Smooth muscle cell (in vitro differentiated cells): ENCODE data around the gene GABRB3. TPM values are rescaled to one million over a fixed set of nuclear protein-coding genes. Genes with fewer than 3 reads are reported as not detected.

Experiments
- DNase-seq: peaks from one replicate; lab custom pipeline; 2025; ENCODE audit not compliant: unreplicated experiment; lab: John Stamatoyannopoulos, UW
- H2AFZ ChIP-seq: fragments of 200-600 bp; sonication (generic); 2 replicates; pipeline ENCODE4 v1.6.0; 2016; ENCODE audit warnings: antibody characterized with exemption, low read depth, mild to moderate bottlenecking
- H3F3A ChIP-seq: fragments of 200-600 bp; sonication (generic); 2 replicates; pipeline ENCODE4 v1.6.0; 2017; ENCODE audit warnings: antibody characterized with exemption, low read depth
- H3K27ac ChIP-seq: fragments of 200-600 bp; sonication (generic); 2 replicates; pipeline ENCODE4 v1.5.1; 2016; ENCODE audit warnings: low read depth, mild to moderate bottlenecking
- H3K27me3 ChIP-seq: fragments of 200-600 bp; sonication (generic); 2 replicates; pipeline ENCODE4 v1.6.1; 2016; ENCODE audit warnings: low read depth, mild to moderate bottlenecking
- H3K36me3 ChIP-seq: fragments of 200-600 bp; sonication (generic); 2 replicates; pipeline ENCODE4 v1.5.1; 2016; ENCODE audit warnings: low read depth
- H3K4me1 ChIP-seq: fragments of 200-600 bp; sonication (generic); 2 replicates; pipeline ENCODE4 v1.5.1; 2016; ENCODE audit warnings: low read depth
- H3K4me2 ChIP-seq: fragments of 200-600 bp; sonication (generic); 2 replicates; pipeline ENCODE4 v1.6.0; 2016; ENCODE audit warnings: mild to moderate bottlenecking
- H3K4me3 ChIP-seq: fragments of 200-600 bp; sonication (generic); 2 replicates; pipeline ENCODE4 v1.5.1; 2016; ENCODE audit warnings: mild to moderate bottlenecking
- H3K79me2 ChIP-seq: fragments of 200-600 bp; sonication (generic); 2 replicates; pipeline ENCODE4 v1.6.0; 2016; ENCODE audit warnings: low read depth, mild to moderate bottlenecking
- H3K9ac ChIP-seq: fragments of 200-600 bp; sonication (generic); 2 replicates; pipeline ENCODE4 v1.6.0; 2016; ENCODE audit warnings: low read depth
- H3K9me3 ChIP-seq: fragments of 200-600 bp; sonication (generic); replicated peaks from 2 replicates; pipeline ENCODE4 v1.5.1; 2016; ENCODE audit warnings: low read depth
- H4K20me1 ChIP-seq: fragments of 200-600 bp; sonication (generic); 2 replicates; pipeline ENCODE4 v1.6.0; 2016; ENCODE audit warnings: low read depth
- CTCF ChIP-seq: fragments of 200-600 bp; sonication (generic); IDR thresholded peaks from 2 replicates; pipeline ENCODE4 v1.5.1; 2017; ENCODE audit warnings: borderline replicate concordance, mild to moderate bottlenecking, antibody characterized with exemption; ENCODE audit not compliant: insufficient read depth, poor library complexity, severe bottlenecking
- WGBS: methylation state at CpG from one replicate; pipeline ENCODE4 v1.1.7; 2016; ENCODE audit warnings: low lambda C conversion rate; 5-methylcytosine and 5-hydroxymethylcytosine counted together
- polyA plus RNA-seq: library from polyadenylated mRNA; unstranded; fragments of >200 nt; fragmentation: Nextera tagmentation; extraction: Ambion mirVana; gene quantifications from 2 replicates; pipeline ENCODE4 v1.2.1, GENCODE V29; 2016
- total RNA-seq: library from RNA; depleted of rRNA; stranded (reverse); fragments of >200 nt; gene quantifications from 2 replicates; pipeline ENCODE4 v1.2.3, GENCODE V29; 2014

The GABRB3 gene
- total and polyA plus RNA-seq, 2 experiments from 2014 or later = 0.57 to 4.9 TPM

- Histone ChIP-seq H3K79me2 (no peaks in the 10 kb centered on the region), H3K9me3 (no peaks in the 10 kb centered on the region), H3K4me1 (no peaks in the 10 kb centered on the region), H3K4me3 (no peak overlapping the region), H3K27me3 (no peaks in the 10 kb centered on the region), H3K36me3 (no peaks in the 10 kb centered on the region), H3K27ac (no peak overlapping the region), H3K9ac (no peak overlapping the region), H3K4me2 (no peak overlapping the region), H2AFZ (no peak overlapping the region), H3F3A (no peaks in the 10 kb centered on the region), H4K20me1 (no peaks in the 10 kb centered on the region)
- 82% methylated on average over 9 of the region's 9 CpGs for WGBS
- no peak for TF ChIP-seq CTCF
- no peak for DNase-seq
Measured at GRCh38 chr15:26623071-26623470, 149.8 kb downstream of the GABRB3 start.

GRCh38 chr15:26621816-26622215 is 151.1 kb downstream of the GABRB3 start:
- DNase-seq = no peak
- Histone ChIP-seq H4K20me1 (no peaks in the 10 kb centered on the region), H3F3A (no peaks in the 10 kb centered on the region), H2AFZ (no peak overlapping the region), H3K4me3 (no peak overlapping the region), H3K79me2 (no peaks in the 10 kb centered on the region), H3K27me3 (no peaks in the 10 kb centered on the region), H3K4me2 (no peak overlapping the region), H3K27ac (no peak overlapping the region), H3K36me3 (no peaks in the 10 kb centered on the region), H3K9me3 (no peaks in the 10 kb centered on the region), H3K4me1 (no peaks in the 10 kb centered on the region), H3K9ac (no peak overlapping the region)
- no peak for TF ChIP-seq CTCF
- 75% methylated on average over 5 of the region's 5 CpGs for WGBS

GRCh38 chr15:26620528-26621458 is 152.1 kb downstream of the GABRB3 start:
- Histone ChIP-seq H3K36me3 (no peaks in the 10 kb centered on the region), H3K4me1 (no peaks in the 10 kb centered on the region), H3K27ac (no peak overlapping the region), H3K79me2 (no peaks in the 10 kb centered on the region), H3K9ac (no peak overlapping the region), H3K4me3 (no peak overlapping the region), H4K20me1 (no peaks in the 10 kb centered on the region), H3K27me3 (no peaks in the 10 kb centered on the region), H3K9me3 (no peaks in the 10 kb centered on the region), H2AFZ (no peak overlapping the region), H3F3A (no peaks in the 10 kb centered on the region), H3K4me2 (no peak overlapping the region)
- no peak for DNase-seq
- 71% methylated on average over 10 of the region's 10 CpGs for WGBS
- TF ChIP-seq CTCF = no peak

GRCh38 chr15:26615927-26616302 is 157.0 kb downstream of the GABRB3 start:
- Histone ChIP-seq H3K4me1 (no peaks in the 10 kb centered on the region), H2AFZ (no peak overlapping the region), H3K4me3 (no peak overlapping the region), H3K79me2 (no peaks in the 10 kb centered on the region), H3K4me2 (no peak overlapping the region), H3K27me3 (no peaks in the 10 kb centered on the region), H3F3A (no peaks in the 10 kb centered on the region), H4K20me1 (no peaks in the 10 kb centered on the region), H3K9me3 (no peaks in the 10 kb centered on the region), H3K36me3 (no peaks in the 10 kb centered on the region), H3K27ac (no peak overlapping the region), H3K9ac (no peak overlapping the region)
- DNase-seq = no peak
- 95% methylated on average over 3 of the region's 3 CpGs for WGBS
- TF ChIP-seq CTCF = no peak
